ENCODE data around the gene SKOR1. TPM values are rescaled to one million over a fixed set of nuclear protein-coding genes. Genes with fewer than 3 reads are reported as not detected.

The SKOR1 gene
- total and polyA plus RNA-seq, 2 of the 8 experiments (the other 6 are each of a cell fraction or from before 2014, with no cell fraction given): 0.03 to 0.11 TPM

DNA sequence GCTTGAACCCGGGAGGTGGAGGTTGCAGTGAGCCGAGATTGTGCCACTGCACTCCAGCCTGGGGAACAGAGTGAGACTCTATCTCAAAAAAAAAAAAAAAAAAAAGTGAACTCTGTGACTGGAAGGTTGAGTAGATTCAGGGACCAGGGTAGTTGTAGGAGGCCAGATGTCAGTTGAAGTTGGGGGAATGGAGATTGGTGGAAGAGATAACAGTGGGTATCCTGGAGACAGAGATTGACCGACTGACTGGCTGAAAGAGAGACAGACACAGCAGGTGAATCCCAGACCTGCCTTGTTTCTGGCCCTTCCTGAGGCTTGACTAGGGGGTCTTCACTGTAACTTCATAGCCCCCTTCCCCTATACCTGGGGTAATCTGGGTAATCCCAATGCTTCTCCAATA is 36.7 kb downstream of the SKOR1 start:
- ChIA-PET POLR2A (ENCODE audit: partially characterized antibody) (interaction anchor here (0.6 kb wide), 1 partner anchor 333 kb away, joined by 3 read pairs; no protein-coding TSS in a partner anchor), CTCF (ENCODE audit: partially characterized antibody) (interaction anchor here (0.7 to 2.8 kb wide), 5 partner anchors 19 to 1638 kb away, joined by 3 to 20 read pairs (median 4); no protein-coding TSS in a partner anchor)
- no peaks in the 10 kb centered on the region for H3K79me1 ChIP-seq (ENCODE audit: low read depth, low read length)
- no peak overlapping the region for H3K23ac ChIP-seq (ENCODE audit: insufficient read length)
- no peaks in the 10 kb centered on the region for H3K9me3 ChIP-seq (ENCODE audit: insufficient read depth in 2 of 2, low read depth in 1 of 2, low read length in 1 of 2)
- H2AFZ ChIP-seq (ENCODE audit: low read length): no peak overlapping the region
- H4K20me1 ChIP-seq (replicated peaks in 1 of 2; ENCODE audit: control insufficient read depth in 1 of 2, insufficient read depth in 2 of 2, low read length in 2 of 2): no peaks in the 10 kb centered on the region
- WGBS, 2 experiments (ENCODE audit: extremely low coverage in 1 of 2, insufficient coverage in 1 of 2, insufficient read length in 1 of 2, insufficient replicate concordance in 2 of 2, low coverage in 1 of 2, low lambda C conversion rate in 2 of 2, missing lambda C conversion rate in 1 of 2): 94% methylated on average over 3 of the region's 3 CpGs; no CpG with 5 or more reads in 1 of the 2 experiments
- no peak overlapping the region for H2BK120ac ChIP-seq (replicated peaks; ENCODE audit: low read depth, low read length)
- no peak overlapping the region for H3K4me3 ChIP-seq (ENCODE audit: extremely low read depth in 1 of 4, insufficient read depth in 2 of 4, low read depth in 3 of 4, low read length in 4 of 4)
- H3K27me3 ChIP-seq (replicated peaks in 1 of 4; ENCODE audit: control insufficient read depth in 3 of 4, extremely low read depth in 1 of 4, insufficient read depth in 3 of 4, low read length in 3 of 4): peaks cover 0 to 4% (median 1%) of the 10 kb centered on the region in 4 experiments; a peak in 3 of 7 replicates
- no peak overlapping the region for H3K4me2 ChIP-seq (ENCODE audit: insufficient read depth in 1 of 2, low read depth in 2 of 2, low read length in 2 of 2)
- no peak overlapping the region for H2AK5ac ChIP-seq (ENCODE audit: low read depth, low read length)
- DNase-seq (ENCODE audit: low read depth in 1 of 2, low spot score in 2 of 2) (no peak), FAIRE-seq (no peak)
- no peak overlapping the region for H3K18ac ChIP-seq (ENCODE audit: extremely low read depth, low read length)
- H4K5ac ChIP-seq (ENCODE audit: insufficient read length, low read depth, low read length): no peak overlapping the region
- no peaks in the 10 kb centered on the region; the same call in 1 of the 2 replicates for H3K23me2 ChIP-seq (ENCODE audit: low read depth, low read length)
- no peak overlapping the region for H3K27ac ChIP-seq (ENCODE audit: low read depth, low read length)
- H3K79me2 ChIP-seq (ENCODE audit: control insufficient read depth in 1 of 2, insufficient read depth in 2 of 2, low read length in 2 of 2): no peaks in the 10 kb centered on the region
- H2BK5ac ChIP-seq (ENCODE audit: low read depth, low read length): no peak overlapping the region
- H3K36me3 ChIP-seq (ENCODE audit: control insufficient read depth in 2 of 4, insufficient read depth in 4 of 4, low read length in 3 of 4): no peaks in the 10 kb centered on the region
- no peak overlapping the region for H3K14ac ChIP-seq (ENCODE audit: insufficient read length)
- H4K91ac ChIP-seq (replicated peaks; ENCODE audit: insufficient read length, low read length): no peak overlapping the region
- no peak overlapping the region for H4K8ac ChIP-seq (ENCODE audit: extremely low read depth, insufficient read depth, low read length)
- H3K56ac ChIP-seq (replicated peaks; ENCODE audit: insufficient read length, low read depth, low read length): no peak overlapping the region
- no peak overlapping the region for H2BK15ac ChIP-seq (ENCODE audit: low read length)
- no peak overlapping the region for H3K4ac ChIP-seq (replicated peaks; ENCODE audit: insufficient read length, low read depth, low read length)
- no peak overlapping the region for H2BK20ac ChIP-seq (ENCODE audit: low read length)
- no peak overlapping the region for H3K9ac ChIP-seq (replicated peaks in 1 of 4; ENCODE audit: extremely low read depth in 1 of 4, low read depth in 3 of 4, low read length in 3 of 4)
- no peak overlapping the region for H2BK12ac ChIP-seq (ENCODE audit: low read depth, low read length)
- TF ChIP-seq EGR1 (IDR thresholded peaks at IDR 0.05; ENCODE audit: borderline replicate concordance, low read depth, low read length): no peak
- TF ChIP-seq KDM5A (IDR thresholded peaks at IDR 0.05; ENCODE audit: low read length): no peak
- TF ChIP-seq SAP30 (IDR thresholded peaks at IDR 0.05; ENCODE audit: insufficient read depth, insufficient replicate concordance, low read length): no peak
- no peak for TF ChIP-seq CBX8 (IDR thresholded peaks at IDR 0.05; ENCODE audit: borderline replicate concordance, low read depth, low read length)
- TF ChIP-seq EZH2 (IDR thresholded peaks at IDR 0.05; ENCODE audit: low read depth, low read length, severe bottlenecking): no peak
- TF ChIP-seq POLR2A (IDR thresholded peaks at IDR 0.05; ENCODE audit: control extremely low read depth in 1 of 2, low read depth in 2 of 2, low read length in 2 of 2): no peak
- H3K4me1 ChIP-seq (replicated peaks in 1 of 4; ENCODE audit: control insufficient read depth in 3 of 4, insufficient read depth in 4 of 4, low read length in 3 of 4): peaks cover 0 to 15% (median 5%) of the 10 kb centered on the region in 4 experiments; a peak in 5 of 7 replicates
